Peyer's patch (tissue), 4 donors: Measurements from ENCODE around the gene RUNDC3A. TPM values are rescaled to one million over a fixed set of nuclear protein-coding genes. Genes with fewer than 3 reads are reported as not detected.

Experiments used
- DNase-seq, 3 donors: peaks; one replicate each; pipeline ENCODE4 v3.0.0-alpha.2; 2017 to 2019
- H3K27ac ChIP-seq, 4 donors: fragments of 200-600 bp; sonication (generic); one replicate each; pipeline ENCODE4 v1.5.1; 2016 to 2019
- H3K27me3 ChIP-seq, 2 donors: fragments of 200-600 bp; sonication (generic); one replicate each; pipeline ENCODE4 v1.5.1; 2019
- H3K36me3 ChIP-seq, 3 donors: fragments of 200-600 bp; sonication (generic); one replicate each; pipeline ENCODE4 v1.5.1; 2016 to 2019
- H3K4me1 ChIP-seq, 4 donors: fragments of 200-600 bp; sonication (generic); one replicate each; pipeline ENCODE4 v1.5.1; 2016 to 2019
- H3K4me3 ChIP-seq, 4 donors: fragments of 200-600 bp; sonication (generic); 1 replicate in 3 of 4; 2 replicates in 1 of 4; pipeline ENCODE4 v1.5.1; 2016 to 2019; ENCODE audit warnings: mild to moderate bottlenecking in 1 of 4
- H3K9me3 ChIP-seq, 4 donors: fragments of 200-600 bp; sonication (generic); one replicate each; pipeline ENCODE4 v1.5.1; 2016 to 2019; ENCODE audit warnings: mild to moderate bottlenecking in 1 of 4
- POLR2A ChIP-seq, 2 donors: fragments of 450-650 bp; IDR thresholded peaks; one replicate each; pipeline ENCODE4 v1.5.1; 2017; ENCODE audit warnings: antibody characterized with exemption in 2 of 2, mild to moderate bottlenecking in 2 of 2, moderate library complexity in 2 of 2
- total RNA-seq, 4 donors: library from RNA; depleted of rRNA; stranded (reverse); fragments of >200 nt; gene quantifications; one replicate each; pipeline ENCODE4 v1.1.0, GENCODE V29; 2016
- TF ChIP-seq, protein P1 (sequence below), 6 experiments: fragments of 450-650 bp in 4 of 6; fragments of 200-600 bp in 2 of 6; sonication (generic) in 1 of 6; IDR thresholded peaks; one replicate each; pipeline ENCODE4 v1.5.1; 2017 to 2019; ENCODE audit warnings: antibody characterized with exemption in 6 of 6, mild to moderate bottlenecking in 3 of 6, moderate library complexity in 1 of 6

The RUNDC3A gene
- total RNA-seq, 4 donors from 2014 or later: 0.88 to 14.9 (median 3.8) TPM

DNA sequence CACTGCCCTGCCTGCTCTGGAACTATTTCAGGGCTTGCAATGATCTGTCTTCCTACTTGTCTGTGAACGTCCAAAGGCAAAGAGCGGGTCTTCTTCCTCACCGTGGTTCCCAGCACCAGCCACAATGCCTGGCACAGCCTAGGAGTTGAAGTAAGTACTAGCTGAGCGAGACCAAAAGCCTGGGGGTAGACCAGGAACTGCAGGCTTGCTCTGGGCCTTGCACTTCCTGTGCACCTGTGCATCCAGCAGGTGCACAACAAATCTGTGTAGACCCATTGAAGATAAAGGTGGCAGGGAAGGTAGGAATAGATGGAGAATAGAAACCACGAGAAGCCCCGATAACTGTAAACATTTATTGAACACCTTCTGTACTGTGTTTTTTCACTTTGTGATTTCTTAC is 50.6 kb downstream of the RUNDC3A start:
- Histone ChIP-seq H3K9me3 (no peaks in the 10 kb centered on the region), H3K36me3 (no peaks in the 10 kb centered on the region), H3K27ac (no peak overlapping the region), H3K27me3 (peaks cover 0 to 12% of the 10 kb centered on the region in 2 donors), H3K4me3 (no peak overlapping the region), H3K4me1 (peaks cover 0 to 12% (median 10%) of the 10 kb centered on the region in 4 donors)
- no peak for TF ChIP-seq POLR2A (IDR thresholded peaks at IDR 0.05)
- TF ChIP-seq, protein P1, sequence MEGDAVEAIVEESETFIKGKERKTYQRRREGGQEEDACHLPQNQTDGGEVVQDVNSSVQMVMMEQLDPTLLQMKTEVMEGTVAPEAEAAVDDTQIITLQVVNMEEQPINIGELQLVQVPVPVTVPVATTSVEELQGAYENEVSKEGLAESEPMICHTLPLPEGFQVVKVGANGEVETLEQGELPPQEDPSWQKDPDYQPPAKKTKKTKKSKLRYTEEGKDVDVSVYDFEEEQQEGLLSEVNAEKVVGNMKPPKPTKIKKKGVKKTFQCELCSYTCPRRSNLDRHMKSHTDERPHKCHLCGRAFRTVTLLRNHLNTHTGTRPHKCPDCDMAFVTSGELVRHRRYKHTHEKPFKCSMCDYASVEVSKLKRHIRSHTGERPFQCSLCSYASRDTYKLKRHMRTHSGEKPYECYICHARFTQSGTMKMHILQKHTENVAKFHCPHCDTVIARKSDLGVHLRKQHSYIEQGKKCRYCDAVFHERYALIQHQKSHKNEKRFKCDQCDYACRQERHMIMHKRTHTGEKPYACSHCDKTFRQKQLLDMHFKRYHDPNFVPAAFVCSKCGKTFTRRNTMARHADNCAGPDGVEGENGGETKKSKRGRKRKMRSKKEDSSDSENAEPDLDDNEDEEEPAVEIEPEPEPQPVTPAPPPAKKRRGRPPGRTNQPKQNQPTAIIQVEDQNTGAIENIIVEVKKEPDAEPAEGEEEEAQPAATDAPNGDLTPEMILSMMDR (IDR thresholded peaks at IDR 0.05): no peak
- no peak for DNase-seq

DNA sequence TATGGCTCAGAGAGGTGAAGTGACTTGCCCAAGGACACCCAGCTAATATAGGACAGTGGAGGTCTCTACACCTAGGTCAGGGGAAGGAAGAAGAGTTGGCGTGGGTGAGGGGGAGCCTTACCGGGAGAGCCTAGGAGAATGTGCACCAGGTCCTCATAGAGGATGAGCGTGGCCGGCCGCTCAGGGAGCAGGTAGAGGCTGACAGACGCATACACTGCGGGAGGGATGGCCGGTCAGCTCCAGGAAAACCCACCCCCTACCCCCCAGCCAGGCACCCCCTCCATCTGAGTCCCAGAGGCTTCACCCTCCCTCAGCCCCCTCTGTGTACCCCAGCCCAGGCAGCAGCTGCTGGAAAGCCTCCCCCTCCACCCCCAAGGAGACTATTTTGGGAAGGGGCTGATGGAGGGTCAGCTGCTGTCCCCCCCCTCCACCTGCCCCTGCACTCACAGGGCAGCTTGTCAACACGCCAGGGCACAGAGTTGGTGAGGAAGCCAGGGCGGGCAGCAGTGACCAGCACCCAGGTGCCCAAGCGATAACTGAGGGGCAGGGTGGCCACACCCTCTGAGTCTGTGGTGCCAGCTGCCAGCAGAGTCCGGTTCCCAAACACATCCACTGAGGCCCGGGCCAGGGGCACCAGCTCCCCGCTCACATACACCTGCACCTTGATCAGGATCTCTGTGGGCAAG is 51.2 kb downstream of the RUNDC3A start:
- Histone ChIP-seq H3K27ac (no peak overlapping the region), H3K27me3 (peaks cover 0 to 12% of the 10 kb centered on the region in 2 donors), H3K4me3 (no peak overlapping the region), H3K9me3 (no peaks in the 10 kb centered on the region), H3K36me3 (no peaks in the 10 kb centered on the region), H3K4me1 (peaks cover 0 to 12% (median 10%) of the 10 kb centered on the region in 4 donors)
- no peak for DNase-seq
- TF ChIP-seq, protein P1 (IDR thresholded peaks at IDR 0.05): no peak
- TF ChIP-seq POLR2A (IDR thresholded peaks at IDR 0.05): no peak

DNA sequence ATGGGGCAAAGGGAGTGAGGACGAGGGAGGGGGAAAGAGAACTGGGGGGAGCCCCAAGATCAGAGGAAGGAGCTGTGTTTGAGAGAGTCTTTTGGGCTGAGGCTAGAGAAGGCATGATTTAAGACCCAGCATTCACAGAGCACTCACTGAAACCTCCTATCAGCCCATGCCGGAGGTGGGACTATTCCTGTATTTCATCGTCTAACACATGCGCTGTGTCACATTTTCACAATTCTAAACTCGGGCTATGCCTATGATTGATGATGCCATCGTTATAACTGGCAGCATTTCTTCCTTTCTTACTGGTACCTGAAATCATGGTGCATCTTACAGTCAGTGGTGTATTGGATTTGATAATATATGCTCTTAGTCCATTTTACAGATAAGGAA is 51.7 kb downstream of the RUNDC3A start:
- Histone ChIP-seq H3K9me3 (no peaks in the 10 kb centered on the region), H3K36me3 (no peaks in the 10 kb centered on the region), H3K27ac (no peak overlapping the region), H3K4me1 (peaks cover 0 to 12% (median 10%) of the 10 kb centered on the region in 4 donors), H3K27me3 (peaks cover 0 to 12% of the 10 kb centered on the region in 2 donors), H3K4me3 (no peak overlapping the region)
- DNase-seq: no peak
- TF ChIP-seq, protein P1 (IDR thresholded peaks at IDR 0.05): no peak
- TF ChIP-seq POLR2A (IDR thresholded peaks at IDR 0.05): no peak

DNA sequence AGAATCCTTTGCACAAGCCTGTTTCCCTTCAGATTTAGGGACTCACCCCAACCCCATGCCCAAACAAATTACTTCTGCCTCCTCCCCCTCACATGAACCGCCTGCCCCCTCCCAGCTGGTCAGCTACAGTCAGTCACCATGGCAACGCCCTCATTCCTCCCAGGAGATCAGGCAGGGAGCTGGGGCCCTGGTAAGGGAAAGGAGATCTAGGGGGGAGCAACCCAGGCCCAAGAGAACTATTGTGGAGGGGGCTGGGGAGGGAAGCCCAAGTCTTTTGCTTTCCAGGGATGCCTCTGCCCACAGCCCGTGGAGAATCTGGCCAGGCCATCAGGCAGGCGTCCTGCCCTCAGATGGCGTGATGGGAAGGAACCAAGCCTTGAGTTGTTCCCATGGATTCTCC is 52.4 kb downstream of the RUNDC3A start:
- no peak for DNase-seq
- TF ChIP-seq, protein P1 (IDR thresholded peaks at IDR 0.05): no peak
- TF ChIP-seq POLR2A (IDR thresholded peaks at IDR 0.05): no peak
- Histone ChIP-seq H3K36me3 (no peaks in the 10 kb centered on the region), H3K4me1 (peaks cover 0 to 12% (median 10%) of the 10 kb centered on the region in 4 donors), H3K27me3 (peaks cover 0 to 12% of the 10 kb centered on the region in 2 donors), H3K27ac (no peak overlapping the region), H3K4me3 (no peak overlapping the region), H3K9me3 (no peaks in the 10 kb centered on the region)

DNA sequence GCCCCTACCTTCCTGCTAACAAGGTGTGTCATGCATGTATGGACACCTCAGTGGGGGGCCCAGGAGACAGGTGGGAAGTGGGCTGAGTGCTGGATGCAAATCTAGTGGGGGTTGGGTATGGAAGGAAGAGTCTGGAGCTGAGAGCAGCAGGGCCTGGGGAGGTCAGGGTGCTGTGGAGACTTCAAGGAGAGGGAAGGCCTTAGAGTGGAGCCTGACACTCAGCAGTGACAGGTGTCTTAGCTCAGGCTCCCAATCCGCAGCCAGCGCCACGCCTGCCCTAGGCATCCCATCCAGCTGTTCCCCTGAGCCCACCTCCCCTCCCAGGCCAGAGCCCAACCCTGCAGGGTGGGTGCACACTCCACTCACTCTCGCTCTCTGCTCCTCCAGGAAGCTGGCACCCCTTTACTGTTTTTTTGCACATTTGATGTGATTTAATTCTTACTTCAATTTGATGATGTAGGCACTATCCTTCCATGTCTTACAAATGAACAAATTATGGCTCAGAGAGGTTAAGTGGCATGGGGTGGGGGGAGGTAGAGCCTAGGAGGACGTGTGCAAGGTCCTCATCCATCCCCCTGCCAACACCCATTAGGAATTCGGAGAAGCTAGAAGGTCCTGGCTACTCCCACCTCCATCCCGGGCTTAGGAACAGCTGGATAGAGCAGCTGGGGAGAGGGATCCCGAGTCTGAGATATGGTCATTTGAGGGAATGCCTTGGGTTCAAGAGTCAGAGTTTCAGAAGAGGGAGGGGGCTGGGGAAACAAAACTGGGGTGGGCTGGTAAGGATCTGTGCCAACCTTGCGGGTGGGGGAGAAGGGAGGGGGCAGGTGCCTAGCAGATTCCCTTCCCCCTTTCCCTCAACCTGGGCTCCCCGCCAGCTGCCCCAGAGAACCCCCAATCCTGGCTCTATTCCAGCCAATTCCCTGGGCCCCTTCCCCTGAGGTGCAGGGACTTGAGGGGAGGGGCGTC is 53.2 kb downstream of the RUNDC3A start:
- TF ChIP-seq, protein P1 (IDR thresholded peaks at IDR 0.05): no peak
- TF ChIP-seq POLR2A (IDR thresholded peaks at IDR 0.05): no peak
- no peak for DNase-seq
- Histone ChIP-seq H3K36me3 (no peaks in the 10 kb centered on the region), H3K27ac (no peak overlapping the region), H3K9me3 (no peaks in the 10 kb centered on the region), H3K27me3 (peaks cover 0 to 12% of the 10 kb centered on the region in 2 donors), H3K4me1 (peaks cover 0 to 12% (median 10%) of the 10 kb centered on the region in 4 donors), H3K4me3 (no peak overlapping the region)
